CD4-positive, alpha-beta T cell (primary cell): ENCODE data around the gene TMEM8B. TPM values are rescaled to one million over a fixed set of nuclear protein-coding genes. Genes with fewer than 3 reads are reported as not detected.

Experiments
- ATAC-seq: fragments of 200-7000 bp; cut with Tn5 transposase; one replicate; pipeline ENCODE4 v1.10.0; 2022; ENCODE audit warnings: mild to moderate bottlenecking; ENCODE audit not compliant: poor library complexity
- CTCF ChIA-PET: fragments of 350-600 bp; sonication (Branson Sonifier 250); formaldehyde crosslinking; loops from one replicate; lab custom pipeline; 2021; ENCODE audit warnings: antibody characterized with exemption, inconsistent platforms; lab: Charles Lee
- POLR2A ChIA-PET: fragments of 350-600 bp; sonication (Branson Sonifier 250); formaldehyde crosslinking; loops from one replicate; lab custom pipeline; 2021; ENCODE audit warnings: antibody characterized with exemption, inconsistent platforms; lab: Charles Lee
- DNase-seq, 14 experiments: peaks; one replicate each; pipeline ENCODE4 v3.0.0-alpha.2; 2013 to 2020; ENCODE audit warnings: mixed read lengths in 2 of 14
- H3K27ac ChIP-seq, 2 donors: one replicate each; pipeline versions ENCODE4 v1.5.1 to v1.7.0; 2013; ENCODE audit warnings: low read length in 2 of 2, low read depth in 1 of 2, mild to moderate bottlenecking in 1 of 2
- H3K27me3 ChIP-seq, 2 experiments: 1 replicate in 1 of 2; 2 replicates in 1 of 2; pipeline versions ENCODE4 v1.6.1 to v1.7.0; 2013; ENCODE audit warnings: low read length in 2 of 2, control low read depth in 1 of 2, mild to moderate bottlenecking in 1 of 2, moderate library complexity in 1 of 2; ENCODE audit not compliant: insufficient read depth in 2 of 2, control insufficient read depth in 1 of 2
- H3K36me3 ChIP-seq: one replicate; pipeline ENCODE4 v1.6.1; 2013; ENCODE audit warnings: low read length, control low read depth; ENCODE audit not compliant: insufficient read depth
- H3K4me1 ChIP-seq: one replicate; pipeline ENCODE4 v1.6.1; 2013; ENCODE audit warnings: low read length, control low read depth; ENCODE audit not compliant: insufficient read depth
- H3K4me3 ChIP-seq: one replicate; pipeline ENCODE4 v1.5.1; 2013; ENCODE audit warnings: mild to moderate bottlenecking, low read length, moderate library complexity
- H3K9me3 ChIP-seq, 2 experiments: 1 replicate in 1 of 2; 2 replicates in 1 of 2; pipeline versions ENCODE4 v1.6.1 to v1.7.0; 2013; ENCODE audit warnings: low read length in 2 of 2, mild to moderate bottlenecking in 2 of 2, control low read depth in 1 of 2, moderate library complexity in 1 of 2; ENCODE audit not compliant: control insufficient read depth in 1 of 2, insufficient read depth in 1 of 2
- H3K27ac Mint-ChIP-seq: one replicate; pipeline ENCODE4 v1.8.0; 2020; ENCODE audit warnings: mixed read lengths
- H3K27me3 Mint-ChIP-seq: one replicate; pipeline ENCODE4 v1.8.0; 2021; ENCODE audit warnings: mixed read lengths
- H3K36me3 Mint-ChIP-seq: one replicate; pipeline ENCODE4 v1.8.0; 2021; ENCODE audit warnings: low read depth, mixed read lengths
- H3K4me1 Mint-ChIP-seq: one replicate; pipeline ENCODE4 v1.8.0; 2021; ENCODE audit warnings: low read depth, mixed read lengths
- H3K4me3 Mint-ChIP-seq: one replicate; pipeline ENCODE4 v1.8.0; 2020; ENCODE audit warnings: mild to moderate bottlenecking, mixed read lengths
- H3K9me3 Mint-ChIP-seq: one replicate; pipeline ENCODE4 v1.8.0; 2020; ENCODE audit warnings: mixed read lengths
- CTCF ChIP-seq: fragments of 200-600 bp; IDR thresholded peaks from one replicate; pipeline ENCODE4 v1.8.0; 2022; ENCODE audit warnings: antibody characterized with exemption, mild to moderate bottlenecking
- intact Hi-C, 2 experiments: fragments of 100-400 bp; cut with DNase I in 1 of 2; cut with micrococcal nuclease in 1 of 2; formaldehyde crosslinking; loops; one replicate each; pipeline versions ENCODE4 v1.15.1 to v1.9.0; 2023 to 2025; cut with DNase I, micrococcal nuclease
- total RNA-seq, 174 experiments: library from RNA in 2 of 174; stranded (reverse) in 2 of 174; gene quantifications; one replicate each; pipeline ENCODE4 v1.2.3 and lab custom pipeline; 2021 to 2026

Gene TMEM8B
- total RNA-seq, 2 experiments from 2014 or later, result 8.9 to 9.6 TPM

GRCh38 chr9:35806101-35806500 lies 22.9 kb upstream of the TMEM8B start:
- no peaks in the 10 kb centered on the region for H3K9me3 ChIP-seq
- ChIA-PET CTCF (no interaction called here), POLR2A (interaction anchor here (0.8 kb wide), 1 partner anchor 8 kb away, joined by 4 read pairs; the partner anchor contains the start of gene HINT2)
- no peak for DNase-seq
- H3K27me3 Mint-ChIP-seq, result no peaks in the 10 kb centered on the region
- H3K4me1 Mint-ChIP-seq, result peaks cover 3% of the 10 kb centered on the region
- H3K9me3 Mint-ChIP-seq, result no peaks in the 10 kb centered on the region
- no peak for TF ChIP-seq CTCF
- H3K4me1 ChIP-seq, result peaks cover 5% of the 10 kb centered on the region
- no peak for ATAC-seq
- H3K27me3 ChIP-seq, result no peaks in the 10 kb centered on the region
- intact Hi-C loops, result no loop called here
- peaks cover 50% of the 10 kb centered on the region for H3K36me3 ChIP-seq
- no peak overlapping the region for H3K27ac Mint-ChIP-seq
- no peak overlapping the region for H3K4me3 ChIP-seq
- no peak overlapping the region for H3K4me3 Mint-ChIP-seq
- no peak overlapping the region for H3K27ac ChIP-seq
- H3K36me3 Mint-ChIP-seq, result peaks cover 66% of the 10 kb centered on the region

GRCh38 chr9:35808433-35808832 lies 20.6 kb upstream of the TMEM8B start:
- Mint-ChIP-seq H3K4me1 (peaks cover 25% of the 10 kb centered on the region), H3K27me3 (no peaks in the 10 kb centered on the region), H3K9me3 (no peaks in the 10 kb centered on the region), H3K4me3 (no peak overlapping the region), H3K36me3 (peaks cover 51% of the 10 kb centered on the region), H3K27ac (no peak overlapping the region)
- Histone ChIP-seq H3K9me3 (no peaks in the 10 kb centered on the region), H3K4me1 (peaks cover 28% of the 10 kb centered on the region), H3K27me3 (no peaks in the 10 kb centered on the region), H3K36me3 (peaks cover 37% of the 10 kb centered on the region), H3K27ac (no peak overlapping the region), H3K4me3 (no peak overlapping the region)
- ChIA-PET POLR2A (no interaction called here), CTCF (no interaction called here)
- ATAC-seq (no peak), DNase-seq (no peak)
- intact Hi-C loops, result loop anchor here in 1 of 2 experiments (2.0 kb wide), 1 partner anchor 14 kb away; no protein-coding TSS in a partner anchor
- no peak for TF ChIP-seq CTCF

GRCh38 chr9:35810122-35810521 lies 18.9 kb upstream of the TMEM8B start:
- H3K27me3 Mint-ChIP-seq, result no peaks in the 10 kb centered on the region
- no peak overlapping the region for H3K27ac ChIP-seq
- H3K27ac Mint-ChIP-seq, result no peak overlapping the region
- H3K4me3 Mint-ChIP-seq, result no peak overlapping the region
- no peaks in the 10 kb centered on the region for H3K27me3 ChIP-seq
- H3K4me1 ChIP-seq, result peaks cover 40% of the 10 kb centered on the region
- intact Hi-C loops, result loop anchor here (5.0 to 10.0 kb wide), 6 partner anchors 63 to 818 kb away; partner anchors contain the start of genes ATOSB (in 1 of the 2), CREB3 (in 1 of the 2), GBA2 (in 1 of the 2) and RGP1 (in 1 of the 2)
- H3K4me3 ChIP-seq, result no peak overlapping the region
- CTCF ChIA-PET, result interaction anchor here (1.4 kb wide), 1 partner anchor 72 kb away, joined by 3 read pairs; no protein-coding TSS in a partner anchor
- no peak for DNase-seq
- peaks cover 35% of the 10 kb centered on the region for H3K36me3 ChIP-seq
- TF ChIP-seq CTCF, result no peak
- peaks cover 48% of the 10 kb centered on the region for H3K36me3 Mint-ChIP-seq
- peaks cover 37% of the 10 kb centered on the region for H3K4me1 Mint-ChIP-seq
- no peaks in the 10 kb centered on the region for H3K9me3 Mint-ChIP-seq
- ATAC-seq, result no peak
- POLR2A ChIA-PET, result interaction anchor here (3.4 kb wide), 1 partner anchor 19 kb away, joined by 14 read pairs; the partner anchor contains the start of genes FAM221B and TMEM8B
- no peaks in the 10 kb centered on the region for H3K9me3 ChIP-seq
